Activated naive CD4-positive, alpha-beta T cell (primary cell): ENCODE measurements around the gene TCF7.

Experiments used
- DNase-seq, 4 experiments: peaks; one replicate each; lab custom pipeline; 2025; lab: John Stamatoyannopoulos, UW

The TCF7 gene

DNA sequence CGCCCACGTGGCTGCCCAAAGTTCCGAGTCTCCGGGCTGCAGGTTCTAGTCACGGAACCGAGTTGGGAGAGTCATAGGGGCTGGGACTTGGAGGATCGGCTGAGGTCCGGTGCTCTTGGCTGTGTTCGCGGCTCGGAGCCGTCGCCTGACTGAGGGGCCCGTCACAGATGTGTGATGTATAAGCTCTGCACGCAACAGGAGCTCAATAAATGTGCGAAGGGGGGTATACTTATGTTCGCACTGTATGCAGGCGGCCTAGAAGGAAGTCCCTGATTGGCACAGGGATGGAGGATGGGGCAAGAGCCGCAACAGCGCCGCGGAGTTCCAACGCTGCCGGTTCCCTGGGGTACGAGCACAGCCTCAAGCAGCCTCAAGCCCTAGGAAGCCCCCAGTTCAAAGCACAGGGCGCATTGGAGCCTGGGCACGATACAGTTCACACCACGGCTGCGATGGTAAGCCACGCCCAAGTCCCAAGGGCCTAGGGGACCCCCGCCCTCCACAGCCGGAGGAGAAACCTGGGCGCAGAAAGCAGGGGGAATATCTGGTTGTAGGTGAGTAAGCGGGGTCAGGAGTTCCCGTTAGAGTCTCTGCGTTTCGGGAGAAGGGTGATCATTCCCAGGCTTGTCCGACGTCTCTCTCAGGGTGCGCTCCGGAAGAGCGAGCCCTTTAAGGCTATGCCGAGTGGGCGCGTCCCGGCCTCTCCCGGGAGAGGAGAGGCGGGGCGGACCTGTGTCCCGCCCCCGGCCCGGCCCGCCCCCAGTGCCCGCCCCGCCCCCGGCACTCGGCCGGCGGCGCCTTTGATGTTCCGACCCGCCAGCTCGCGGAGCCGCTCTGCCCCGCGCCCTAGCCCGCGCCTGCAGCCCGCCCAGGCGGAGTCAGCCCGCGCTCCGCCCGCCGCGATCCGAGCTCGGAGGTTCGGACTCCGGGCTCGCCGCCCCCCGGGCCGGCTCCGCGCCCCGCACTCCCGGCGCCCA is at the start of gene TCF7:
TCF7 (plus strand) TSS at position 780 of the 974 bp plus-strand sequence. CDS start 226 bp downstream, outside the sequence.
- DNase-seq, result peak; percentile 51 to 81 (median 60)

DNA sequence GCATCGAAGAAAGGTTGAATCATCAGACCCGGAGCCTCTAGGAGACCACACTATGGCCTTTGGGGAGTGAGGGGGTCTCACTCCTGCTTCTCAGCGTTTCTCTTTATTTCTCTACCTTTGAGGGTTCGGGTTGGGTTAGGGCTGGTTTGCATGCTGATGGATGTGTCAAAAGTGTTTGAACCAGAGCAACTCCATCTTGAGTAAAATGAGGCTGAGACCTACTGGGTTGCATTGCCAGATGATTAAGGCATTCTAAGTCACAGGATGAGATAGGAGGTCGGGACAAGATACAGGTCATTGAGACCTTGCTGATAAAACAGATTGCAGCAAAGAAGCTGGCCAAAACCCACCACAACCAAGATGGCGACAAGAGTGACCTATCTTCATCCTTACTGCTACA is 44.9 kb upstream of the TCF7 start:
- DNase-seq, result no peak

GRCh38 chr5:134070725-134071613 is 43.5 kb upstream of the TCF7 start:
- peak in 1 of 4 experiments; percentile 35 for DNase-seq

DNA sequence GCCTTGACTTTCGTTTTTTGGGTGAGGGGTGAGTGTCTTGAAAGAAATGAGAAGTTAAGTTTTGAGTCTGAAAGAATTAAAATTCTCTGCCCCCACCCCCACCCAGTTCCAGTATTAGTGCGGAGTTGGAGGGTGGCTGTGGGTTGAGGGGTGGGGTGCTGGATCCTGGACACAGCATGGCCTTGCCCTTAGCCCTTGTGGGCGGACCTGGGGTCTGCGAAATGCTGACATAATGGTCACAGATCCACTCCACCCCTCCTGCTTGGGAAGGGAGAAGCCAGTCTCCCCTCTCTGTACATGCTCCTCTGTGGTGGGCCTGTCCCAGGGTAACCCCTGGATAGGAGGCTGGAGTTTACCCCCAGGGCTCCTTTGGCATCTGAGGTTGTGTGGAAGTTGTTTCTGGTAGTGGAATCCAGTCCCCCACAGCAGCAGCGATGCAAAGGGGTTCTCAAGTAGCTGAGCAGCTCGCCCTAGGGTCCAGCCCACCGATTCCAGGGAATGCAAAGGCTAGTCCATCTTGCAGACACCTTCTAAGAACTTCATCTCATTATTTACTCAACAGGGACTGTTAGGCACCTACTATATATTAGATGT is 42.8 kb upstream of the TCF7 start:
- DNase-seq, result no peak

GRCh38 chr5:134072471-134073210 is 41.8 kb upstream of the TCF7 start:
- no peak for DNase-seq

- no peak for DNase-seq
Observed at GRCh38 chr5:134073404-134073803, 41.1 kb upstream of the TCF7 start.

GRCh38 chr5:134075102-134075501 is 39.4 kb upstream of the TCF7 start:
- no peak for DNase-seq

DNA sequence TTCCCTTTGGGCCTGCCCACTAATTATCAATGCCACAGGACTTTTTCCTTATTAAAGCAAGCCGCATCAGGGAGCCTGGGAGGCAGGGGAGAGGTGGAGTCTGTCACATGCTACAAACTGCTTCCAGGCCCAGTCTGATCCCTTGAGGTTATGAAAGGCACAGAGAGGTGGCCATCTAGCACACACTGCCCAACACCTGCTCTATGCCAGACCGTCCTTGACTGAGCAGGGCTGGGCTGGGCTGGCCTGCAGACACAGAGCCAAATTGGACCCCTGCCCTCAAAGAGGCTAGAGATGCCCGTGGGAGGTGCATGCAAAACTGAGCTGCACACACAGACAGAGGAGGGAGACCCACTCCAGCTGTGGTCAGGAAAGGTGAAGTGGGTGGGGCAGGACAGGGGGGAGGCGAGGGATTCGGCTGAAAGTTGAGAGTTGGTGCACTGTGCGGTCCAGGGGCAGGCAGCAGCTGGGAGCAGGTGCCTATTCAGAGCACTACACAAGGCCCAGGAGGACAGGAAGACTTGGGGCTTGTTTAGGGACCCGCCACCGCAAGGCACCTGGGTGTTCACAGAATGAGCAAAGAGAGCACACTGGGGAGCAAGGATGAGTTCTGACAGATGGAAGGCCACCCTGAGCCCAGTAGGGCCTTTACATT is 36.4 kb upstream of the TCF7 start:
- DNase-seq, result peak in 1 of 4 experiments; percentile 31

DNA sequence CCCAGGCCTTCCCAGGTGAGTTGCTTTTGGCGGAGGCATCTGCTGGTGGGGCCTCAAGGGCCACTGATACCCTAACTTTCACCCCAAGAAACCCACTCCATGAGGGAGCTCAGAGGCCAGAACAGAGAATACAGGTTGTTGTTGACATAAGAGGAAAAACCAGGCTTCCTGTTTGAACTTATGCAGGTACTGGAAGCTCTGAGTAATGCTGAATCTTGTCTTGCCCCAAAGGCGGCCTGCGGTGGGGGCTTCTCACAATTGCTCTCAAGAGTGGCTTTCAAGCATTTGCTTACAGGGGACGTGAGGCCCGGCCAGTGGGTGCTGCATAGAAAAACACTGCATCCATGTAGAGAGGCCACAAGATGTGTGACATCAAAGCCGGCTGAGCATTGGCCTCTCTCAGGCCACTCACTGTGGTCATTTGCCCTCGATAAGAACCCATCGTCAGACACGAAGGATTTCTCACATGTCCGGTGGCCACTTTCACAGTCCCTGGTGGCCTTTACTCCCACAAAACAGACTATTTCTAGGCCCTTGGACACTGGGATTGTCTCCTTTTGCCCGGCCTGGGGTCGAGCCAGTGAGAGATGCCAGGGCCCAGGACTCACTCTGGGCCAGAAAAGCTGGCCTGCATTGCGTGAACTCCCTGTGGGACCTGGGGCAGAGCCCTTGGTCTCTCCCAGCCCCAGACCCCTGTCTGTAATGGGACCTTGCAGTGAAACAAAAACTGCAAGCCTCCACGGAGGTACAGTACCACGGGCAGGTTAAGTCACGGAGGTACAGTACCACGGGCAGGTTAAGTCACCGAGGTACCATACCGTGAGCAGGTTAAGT is 34.5 kb upstream of the TCF7 start:
- peak in 3 of 4 experiments; percentile 29 to 75 (median 66) for DNase-seq

DNA sequence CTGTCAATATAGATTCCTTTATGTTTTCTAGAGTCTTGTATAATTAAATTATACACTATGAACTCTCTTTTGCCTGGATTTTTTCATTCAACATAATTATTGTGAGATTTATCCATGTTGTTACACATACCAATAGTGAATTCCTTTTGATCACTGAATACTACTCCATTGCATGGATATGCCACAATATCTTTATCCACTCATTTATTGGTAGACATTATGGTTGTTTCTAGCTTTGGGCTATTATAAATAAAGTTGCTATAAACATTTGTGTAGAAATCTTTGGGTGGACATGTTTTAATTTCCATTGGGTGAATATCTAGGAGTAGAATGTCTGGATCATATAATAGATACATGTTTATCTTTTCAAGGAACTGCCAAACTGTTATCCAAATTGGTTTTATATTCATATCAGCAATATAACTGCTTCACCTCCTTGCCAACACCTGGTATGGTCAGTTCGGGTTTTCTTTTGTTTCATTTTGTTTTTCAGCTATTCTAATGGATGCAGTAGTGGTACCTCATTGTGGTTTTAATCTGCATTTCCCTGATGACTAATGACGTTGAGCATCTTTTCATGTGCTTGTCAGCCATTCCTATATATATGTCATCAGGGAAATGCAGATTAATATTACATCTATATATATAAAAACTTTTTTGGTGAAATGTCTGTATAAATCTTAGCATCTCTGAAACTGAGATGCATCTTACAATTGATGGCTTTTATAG is 32.1 kb upstream of the TCF7 start:
- no peak for DNase-seq

DNA sequence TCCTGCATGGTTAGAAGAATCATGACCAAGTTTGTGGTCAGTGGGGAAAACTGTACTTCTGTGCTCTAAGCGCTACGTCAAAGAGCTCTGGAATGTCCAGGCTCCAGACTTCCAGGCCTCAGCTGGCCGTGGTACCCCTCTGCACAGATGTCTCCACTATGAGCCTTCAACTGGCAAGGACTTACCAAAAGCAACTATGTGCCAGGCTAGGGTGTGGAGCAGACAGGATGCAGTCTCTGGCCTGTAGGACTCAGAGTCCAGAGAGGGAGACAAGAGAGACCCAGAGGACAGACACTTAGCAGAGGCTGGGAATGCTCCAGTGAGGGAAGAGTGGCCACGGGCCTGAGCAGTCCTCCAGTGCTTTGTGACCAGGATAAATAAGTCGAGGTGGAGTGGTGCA is 31.0 kb upstream of the TCF7 start:
- no peak for DNase-seq

GRCh38 chr5:134084022-134084565 is 30.4 kb upstream of the TCF7 start:
- no peak for DNase-seq

GRCh38 chr5:134084570-134084969 is 29.9 kb upstream of the TCF7 start:
- DNase-seq, result no peak

GRCh38 chr5:134085411-134085810 is 29.1 kb upstream of the TCF7 start:
- DNase-seq, result no peak

DNA sequence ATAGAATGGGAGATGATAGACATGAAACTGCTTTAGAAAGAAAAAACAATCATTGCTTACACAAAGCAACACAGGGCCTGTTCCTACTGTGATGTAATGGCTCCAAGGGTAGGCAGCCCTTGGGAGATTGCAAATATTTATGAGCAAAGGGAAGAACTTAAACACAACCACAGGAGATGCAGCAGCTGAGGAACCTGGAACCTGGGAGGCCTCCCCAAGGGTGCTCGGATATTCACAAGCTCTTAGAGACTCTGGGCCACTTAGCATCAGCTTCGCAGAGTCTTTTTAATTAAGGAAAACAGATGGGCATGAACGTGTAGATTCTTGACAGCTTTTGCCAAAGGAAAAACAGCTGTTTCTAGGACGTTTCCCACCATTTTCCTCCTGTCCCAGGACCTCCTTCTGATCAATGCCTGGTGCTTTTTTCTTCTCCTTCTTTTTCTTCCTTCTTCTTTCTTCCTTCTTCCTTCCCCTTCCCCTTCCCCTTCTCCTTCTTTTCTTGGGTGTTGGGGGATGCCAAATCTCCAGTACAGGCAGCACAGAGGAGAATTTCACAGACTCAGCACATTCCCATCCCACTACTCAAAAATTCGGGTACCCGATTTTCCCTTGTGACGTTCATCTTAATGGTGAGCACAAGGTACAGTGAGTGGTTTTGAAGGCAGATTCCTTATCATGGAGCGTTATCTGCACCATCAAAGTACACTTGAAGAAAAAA is 28.1 kb upstream of the TCF7 start:
- DNase-seq, result no peak

DNA sequence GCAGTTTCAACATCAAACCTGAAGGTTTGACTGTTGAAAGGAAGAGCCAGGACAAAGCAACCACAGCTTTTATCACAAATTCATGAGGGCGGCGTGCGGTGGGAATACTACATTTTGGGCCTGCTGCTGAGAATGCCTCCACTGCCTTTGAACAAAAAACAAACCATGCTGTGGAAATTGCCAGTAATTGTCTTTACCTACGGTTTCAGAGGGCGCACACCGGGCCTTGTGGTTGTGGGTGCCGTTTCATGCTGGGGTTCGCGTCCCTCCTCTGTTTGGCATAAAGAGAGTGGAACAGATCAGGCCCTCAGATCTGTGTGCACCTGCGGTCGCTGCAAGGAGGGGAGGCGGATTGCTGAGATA is 27.6 kb upstream of the TCF7 start:
- DNase-seq, result peak; percentile 42 to 75 (median 58)

- no peak for DNase-seq
Observed at GRCh38 chr5:134088291-134088690, 26.2 kb upstream of the TCF7 start.

GRCh38 chr5:134088994-134089560 is 25.4 kb upstream of the TCF7 start:
- DNase-seq, result no peak
